ENCODE data around the gene PAGE4.

The PAGE4 gene, protein sequence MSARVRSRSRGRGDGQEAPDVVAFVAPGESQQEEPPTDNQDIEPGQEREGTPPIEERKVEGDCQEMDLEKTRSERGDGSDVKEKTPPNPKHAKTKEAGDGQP

DNA sequence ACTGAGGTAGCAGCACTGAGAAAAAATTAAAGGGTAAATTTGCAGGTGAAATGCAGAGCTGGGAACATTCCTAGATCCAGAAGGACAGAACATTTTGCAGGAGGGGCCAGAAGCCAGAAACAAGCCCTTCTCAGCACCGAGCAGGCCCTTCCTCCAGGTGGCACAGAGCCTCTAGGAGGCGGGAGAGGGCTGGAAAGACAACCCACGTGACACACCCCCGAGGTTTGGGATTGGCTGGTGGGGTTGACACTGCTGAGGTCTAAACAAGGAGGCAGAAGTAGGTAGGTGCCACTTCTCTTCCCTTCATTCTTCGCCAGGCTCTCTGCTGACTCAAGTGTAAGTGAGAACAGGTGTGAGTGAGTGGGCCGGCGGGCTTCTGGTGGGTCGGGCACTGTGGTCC lies at the start of gene PAGE4:
Gene PAGE4, plus strand, starts transcription at position 288 of the 400 bp plus-strand sequence. CDS start 1,126 bp downstream, outside the sequence.
- TF ChIP-seq ZFP30 (CRISPR knock-in tag; IDR thresholded peaks at IDR 0.05) = no peak
- no peak for TF ChIP-seq ZFP3 (CRISPR knock-in tag; IDR thresholded peaks at IDR 0.05)
- no peak for TF ChIP-seq TOX (CRISPR knock-in tag; IDR thresholded peaks at IDR 0.05; ENCODE audit: borderline replicate concordance)
- no peak for ATAC-seq

DNA sequence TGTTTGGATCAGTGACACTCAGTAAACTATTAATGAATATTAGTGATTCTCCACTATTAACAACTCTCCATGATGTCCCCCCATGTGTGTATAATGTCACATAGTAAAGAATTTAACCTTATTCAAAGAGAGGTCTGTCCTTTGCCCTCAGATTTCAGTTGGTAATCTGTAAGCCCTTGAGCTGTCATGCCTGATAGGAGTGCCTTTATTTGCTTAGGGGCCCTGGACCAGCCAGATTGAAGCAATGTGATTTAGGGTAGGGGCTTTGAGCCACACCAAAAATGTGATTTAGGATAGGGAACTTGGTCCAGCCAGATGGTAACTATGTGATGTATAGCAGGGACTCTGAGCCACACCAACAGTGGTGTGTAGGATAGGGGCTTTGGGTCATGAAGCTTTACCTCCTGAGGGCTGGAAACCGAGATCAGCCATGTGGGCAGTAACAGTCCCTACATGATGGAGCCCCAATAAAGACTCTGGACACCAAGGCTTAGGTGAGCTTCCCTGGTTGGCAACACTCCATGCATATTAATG lies 44.3 kb upstream of the PAGE4 start:
- no peak for ATAC-seq
- no peak for TF ChIP-seq OSR1 (CRISPR knock-in tag; IDR thresholded peaks at IDR 0.05)

DNA sequence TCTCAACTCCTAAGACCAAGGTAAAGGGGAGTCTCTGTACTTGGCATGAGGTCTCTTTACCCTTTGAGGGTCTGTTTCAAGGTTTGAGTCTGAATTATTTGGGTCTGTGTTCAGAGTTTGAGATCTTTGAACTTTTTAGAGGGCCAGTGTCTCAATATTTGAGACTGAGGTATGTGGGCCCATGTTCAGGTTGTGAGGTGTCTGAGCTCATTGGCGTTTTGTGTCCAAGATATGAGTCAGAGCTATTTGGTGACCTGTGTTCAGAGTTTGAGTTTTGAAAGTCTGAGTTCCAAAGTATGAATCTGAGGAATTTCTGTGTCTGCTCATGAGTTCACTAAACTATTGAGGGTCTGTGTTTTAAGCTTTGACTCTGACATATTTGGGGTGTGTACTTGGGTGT lies 36.7 kb upstream of the PAGE4 start:
- TF ChIP-seq ZNF70 (CRISPR knock-in tag; IDR thresholded peaks at IDR 0.05) = no peak
- no peak for TF ChIP-seq ESRRG (CRISPR knock-in tag; IDR thresholded peaks at IDR 0.05)
- TF ChIP-seq, protein P1, sequence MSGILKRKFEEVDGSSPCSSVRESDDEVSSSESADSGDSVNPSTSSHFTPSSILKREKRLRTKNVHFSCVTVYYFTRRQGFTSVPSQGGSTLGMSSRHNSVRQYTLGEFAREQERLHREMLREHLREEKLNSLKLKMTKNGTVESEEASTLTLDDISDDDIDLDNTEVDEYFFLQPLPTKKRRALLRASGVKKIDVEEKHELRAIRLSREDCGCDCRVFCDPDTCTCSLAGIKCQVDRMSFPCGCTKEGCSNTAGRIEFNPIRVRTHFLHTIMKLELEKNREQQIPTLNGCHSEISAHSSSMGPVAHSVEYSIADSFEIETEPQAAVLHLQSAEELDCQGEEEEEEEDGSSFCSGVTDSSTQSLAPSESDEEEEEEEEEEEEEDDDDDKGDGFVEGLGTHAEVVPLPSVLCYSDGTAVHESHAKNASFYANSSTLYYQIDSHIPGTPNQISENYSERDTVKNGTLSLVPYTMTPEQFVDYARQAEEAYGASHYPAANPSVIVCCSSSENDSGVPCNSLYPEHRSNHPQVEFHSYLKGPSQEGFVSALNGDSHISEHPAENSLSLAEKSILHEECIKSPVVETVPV (CRISPR knock-in tag; IDR thresholded peaks at IDR 0.05) = no peak
- TF ChIP-seq ISL1 (CRISPR knock-in tag; IDR thresholded peaks at IDR 0.05) = no peak
- TF ChIP-seq, protein P2, sequence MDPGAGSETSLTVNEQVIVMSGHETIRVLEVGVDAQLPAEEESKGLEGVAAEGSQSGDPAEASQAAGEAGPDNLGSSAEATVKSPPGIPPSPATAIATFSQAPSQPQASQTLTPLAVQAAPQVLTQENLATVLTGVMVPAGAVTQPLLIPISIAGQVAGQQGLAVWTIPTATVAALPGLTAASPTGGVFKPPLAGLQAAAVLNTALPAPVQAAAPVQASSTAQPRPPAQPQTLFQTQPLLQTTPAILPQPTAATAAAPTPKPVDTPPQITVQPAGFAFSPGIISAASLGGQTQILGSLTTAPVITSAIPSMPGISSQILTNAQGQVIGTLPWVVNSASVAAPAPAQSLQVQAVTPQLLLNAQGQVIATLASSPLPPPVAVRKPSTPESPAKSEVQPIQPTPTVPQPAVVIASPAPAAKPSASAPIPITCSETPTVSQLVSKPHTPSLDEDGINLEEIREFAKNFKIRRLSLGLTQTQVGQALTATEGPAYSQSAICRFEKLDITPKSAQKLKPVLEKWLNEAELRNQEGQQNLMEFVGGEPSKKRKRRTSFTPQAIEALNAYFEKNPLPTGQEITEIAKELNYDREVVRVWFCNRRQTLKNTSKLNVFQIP (CRISPR knock-in tag; IDR thresholded peaks at IDR 0.05; ENCODE audit: borderline replicate concordance, low read depth) = no peak
- no peak for TF ChIP-seq SNAI2 (CRISPR knock-in tag; IDR thresholded peaks at IDR 0.05)
- no peak for TF ChIP-seq BACH2 (CRISPR knock-in tag; IDR thresholded peaks at IDR 0.05; ENCODE audit: borderline replicate concordance)
- no peak for TF ChIP-seq RARB (CRISPR knock-in tag; IDR thresholded peaks at IDR 0.05)
- TF ChIP-seq, protein P3, sequence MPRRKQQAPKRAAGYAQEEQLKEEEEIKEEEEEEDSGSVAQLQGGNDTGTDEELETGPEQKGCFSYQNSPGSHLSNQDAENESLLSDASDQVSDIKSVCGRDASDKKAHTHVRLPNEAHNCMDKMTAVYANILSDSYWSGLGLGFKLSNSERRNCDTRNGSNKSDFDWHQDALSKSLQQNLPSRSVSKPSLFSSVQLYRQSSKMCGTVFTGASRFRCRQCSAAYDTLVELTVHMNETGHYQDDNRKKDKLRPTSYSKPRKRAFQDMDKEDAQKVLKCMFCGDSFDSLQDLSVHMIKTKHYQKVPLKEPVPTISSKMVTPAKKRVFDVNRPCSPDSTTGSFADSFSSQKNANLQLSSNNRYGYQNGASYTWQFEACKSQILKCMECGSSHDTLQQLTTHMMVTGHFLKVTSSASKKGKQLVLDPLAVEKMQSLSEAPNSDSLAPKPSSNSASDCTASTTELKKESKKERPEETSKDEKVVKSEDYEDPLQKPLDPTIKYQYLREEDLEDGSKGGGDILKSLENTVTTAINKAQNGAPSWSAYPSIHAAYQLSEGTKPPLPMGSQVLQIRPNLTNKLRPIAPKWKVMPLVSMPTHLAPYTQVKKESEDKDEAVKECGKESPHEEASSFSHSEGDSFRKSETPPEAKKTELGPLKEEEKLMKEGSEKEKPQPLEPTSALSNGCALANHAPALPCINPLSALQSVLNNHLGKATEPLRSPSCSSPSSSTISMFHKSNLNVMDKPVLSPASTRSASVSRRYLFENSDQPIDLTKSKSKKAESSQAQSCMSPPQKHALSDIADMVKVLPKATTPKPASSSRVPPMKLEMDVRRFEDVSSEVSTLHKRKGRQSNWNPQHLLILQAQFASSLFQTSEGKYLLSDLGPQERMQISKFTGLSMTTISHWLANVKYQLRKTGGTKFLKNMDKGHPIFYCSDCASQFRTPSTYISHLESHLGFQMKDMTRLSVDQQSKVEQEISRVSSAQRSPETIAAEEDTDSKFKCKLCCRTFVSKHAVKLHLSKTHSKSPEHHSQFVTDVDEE (CRISPR knock-in tag; IDR thresholded peaks at IDR 0.05) = no peak
- no peak for TF ChIP-seq ARNTL (CRISPR knock-in tag; IDR thresholded peaks at IDR 0.05; ENCODE audit: borderline replicate concordance, low read depth)
- TF ChIP-seq CSDC2 (CRISPR knock-in tag; IDR thresholded peaks at IDR 0.05) = no peak
- TF ChIP-seq, protein P4, sequence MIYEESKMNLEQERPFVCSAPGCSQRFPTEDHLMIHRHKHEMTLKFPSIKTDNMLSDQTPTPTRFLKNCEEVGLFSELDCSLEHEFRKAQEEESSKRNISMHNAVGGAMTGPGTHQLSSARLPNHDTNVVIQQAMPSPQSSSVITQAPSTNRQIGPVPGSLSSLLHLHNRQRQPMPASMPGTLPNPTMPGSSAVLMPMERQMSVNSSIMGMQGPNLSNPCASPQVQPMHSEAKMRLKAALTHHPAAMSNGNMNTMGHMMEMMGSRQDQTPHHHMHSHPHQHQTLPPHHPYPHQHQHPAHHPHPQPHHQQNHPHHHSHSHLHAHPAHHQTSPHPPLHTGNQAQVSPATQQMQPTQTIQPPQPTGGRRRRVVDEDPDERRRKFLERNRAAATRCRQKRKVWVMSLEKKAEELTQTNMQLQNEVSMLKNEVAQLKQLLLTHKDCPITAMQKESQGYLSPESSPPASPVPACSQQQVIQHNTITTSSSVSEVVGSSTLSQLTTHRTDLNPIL (CRISPR knock-in tag; IDR thresholded peaks at IDR 0.05; ENCODE audit: low read depth) = no peak
- no peak for TF ChIP-seq ZNF565 (CRISPR knock-in tag; conservative IDR thresholded peaks at IDR 0.05; ENCODE audit: low read depth)
- no peak for TF ChIP-seq GLIS3 (CRISPR knock-in tag; IDR thresholded peaks at IDR 0.05)
- no peak for TF ChIP-seq TCF4 (CRISPR knock-in tag; IDR thresholded peaks at IDR 0.05; ENCODE audit: borderline replicate concordance)
- TF ChIP-seq PPARA (CRISPR knock-in tag; IDR thresholded peaks at IDR 0.05; ENCODE audit: borderline replicate concordance) = no peak
- TF ChIP-seq ZFP3 (CRISPR knock-in tag; IDR thresholded peaks at IDR 0.05) = no peak
- no peak for TF ChIP-seq TOX (CRISPR knock-in tag; IDR thresholded peaks at IDR 0.05; ENCODE audit: borderline replicate concordance)
- TF ChIP-seq, protein P5, sequence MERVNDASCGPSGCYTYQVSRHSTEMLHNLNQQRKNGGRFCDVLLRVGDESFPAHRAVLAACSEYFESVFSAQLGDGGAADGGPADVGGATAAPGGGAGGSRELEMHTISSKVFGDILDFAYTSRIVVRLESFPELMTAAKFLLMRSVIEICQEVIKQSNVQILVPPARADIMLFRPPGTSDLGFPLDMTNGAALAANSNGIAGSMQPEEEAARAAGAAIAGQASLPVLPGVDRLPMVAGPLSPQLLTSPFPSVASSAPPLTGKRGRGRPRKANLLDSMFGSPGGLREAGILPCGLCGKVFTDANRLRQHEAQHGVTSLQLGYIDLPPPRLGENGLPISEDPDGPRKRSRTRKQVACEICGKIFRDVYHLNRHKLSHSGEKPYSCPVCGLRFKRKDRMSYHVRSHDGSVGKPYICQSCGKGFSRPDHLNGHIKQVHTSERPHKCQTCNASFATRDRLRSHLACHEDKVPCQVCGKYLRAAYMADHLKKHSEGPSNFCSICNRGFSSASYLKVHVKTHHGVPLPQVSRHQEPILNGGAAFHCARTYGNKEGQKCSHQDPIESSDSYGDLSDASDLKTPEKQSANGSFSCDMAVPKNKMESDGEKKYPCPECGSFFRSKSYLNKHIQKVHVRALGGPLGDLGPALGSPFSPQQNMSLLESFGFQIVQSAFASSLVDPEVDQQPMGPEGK (CRISPR knock-in tag; IDR thresholded peaks at IDR 0.05; ENCODE audit: borderline replicate concordance) = no peak
- no peak for TF ChIP-seq OSR1 (CRISPR knock-in tag; IDR thresholded peaks at IDR 0.05)
- ATAC-seq = no peak

All from SK-N-SH treated with all-trans-retinoic acid at 6 μM for 48 hours (cell line).